ENCODE data around the gene RRP1.

The RRP1 gene

DNA sequence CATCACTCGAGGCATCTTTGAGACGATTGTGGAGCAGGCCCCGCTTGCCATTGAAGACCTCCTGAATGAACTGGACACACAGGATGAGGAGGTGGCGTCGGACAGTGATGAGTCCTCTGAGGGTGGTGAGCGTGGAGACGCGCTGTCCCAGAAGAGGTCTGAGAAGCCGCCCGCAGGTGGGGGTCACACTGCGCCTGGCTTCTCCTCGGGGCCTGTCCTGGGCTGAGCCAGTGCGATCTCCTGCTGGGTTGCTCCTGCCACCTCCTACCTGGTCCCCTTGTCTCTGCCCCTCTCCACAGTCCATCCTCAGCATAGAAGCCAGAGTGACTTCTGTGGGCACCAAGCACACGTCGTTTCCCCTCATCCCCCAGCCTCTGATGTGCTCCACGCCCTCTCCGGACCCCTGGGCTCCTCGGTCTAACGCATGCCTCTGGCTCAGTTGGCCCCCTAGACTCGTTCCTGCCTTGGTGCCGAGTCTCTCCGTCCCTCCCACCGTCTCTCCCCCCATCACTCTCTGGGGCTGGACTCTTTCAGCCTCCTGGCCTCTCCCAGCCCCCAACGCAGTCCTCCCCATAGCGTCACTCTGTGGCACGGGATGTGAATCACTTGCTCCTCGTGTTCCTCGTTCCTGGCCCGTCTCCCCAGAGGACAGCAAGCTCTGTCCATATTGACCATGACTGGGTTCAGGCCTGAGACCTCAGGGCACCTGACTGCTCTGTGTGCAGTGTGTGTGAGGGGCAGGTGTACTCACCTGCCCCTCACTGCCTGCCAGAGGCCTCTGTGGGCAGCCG is 8.7 kb downstream of the RRP1 start:
- no peaks in the 10 kb centered on the region for H3K9me3 Mint-ChIP-seq
- no peaks in the 10 kb centered on the region for H3K27me3 Mint-ChIP-seq
- H3K27ac Mint-ChIP-seq, result peak overlapping the region; percentile 48
- no peak for DNase-seq
- peaks cover 8% of the 10 kb centered on the region for H3K4me1 Mint-ChIP-seq (ENCODE audit: low read depth)
- H3K4me3 Mint-ChIP-seq, result no peak overlapping the region
- H3K36me3 Mint-ChIP-seq (ENCODE audit: low read depth), result peaks cover 99% of the 10 kb centered on the region

DNA sequence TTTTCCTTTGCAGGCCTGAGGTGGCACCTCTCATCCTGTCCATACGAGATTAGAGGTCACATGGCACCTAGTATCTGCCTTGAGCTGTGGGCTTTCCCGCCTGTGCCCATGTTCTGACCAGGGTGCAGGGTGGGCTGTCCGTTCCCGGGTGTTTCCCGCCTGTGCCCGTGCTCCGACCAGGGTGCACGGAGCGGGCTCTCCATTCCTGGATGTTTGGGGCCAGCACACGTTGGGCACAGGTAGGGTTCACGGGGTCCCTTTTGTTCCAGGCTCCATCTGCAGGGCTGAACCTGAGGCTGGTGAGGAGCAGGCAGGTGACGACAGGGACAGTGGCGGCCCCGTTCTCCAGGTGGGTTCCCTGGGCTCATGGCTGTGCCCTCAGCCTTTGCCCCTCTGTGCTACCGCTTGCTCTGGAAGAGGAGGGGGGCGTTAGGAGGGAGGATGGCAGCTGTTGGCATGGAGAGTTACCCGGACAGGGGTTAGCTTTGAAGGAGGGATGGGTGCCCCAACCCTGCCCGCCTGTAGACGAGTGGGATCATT is 10.0 kb downstream of the RRP1 start:
- no peak overlapping the region for H3K4me3 Mint-ChIP-seq
- no peak overlapping the region for H3K27ac Mint-ChIP-seq
- DNase-seq, result no peak
- H3K36me3 Mint-ChIP-seq (ENCODE audit: low read depth), result peaks cover 99% of the 10 kb centered on the region
- peaks cover 1% of the 10 kb centered on the region for H3K4me1 Mint-ChIP-seq (ENCODE audit: low read depth)
- no peaks in the 10 kb centered on the region for H3K9me3 Mint-ChIP-seq
- H3K27me3 Mint-ChIP-seq, result no peaks in the 10 kb centered on the region

- no peak for DNase-seq
- no peaks in the 10 kb centered on the region for H3K27me3 Mint-ChIP-seq
- H3K27ac Mint-ChIP-seq, result no peak overlapping the region
- H3K36me3 Mint-ChIP-seq (ENCODE audit: low read depth), result peaks cover 99% of the 10 kb centered on the region
- no peak overlapping the region for H3K4me3 Mint-ChIP-seq
- H3K9me3 Mint-ChIP-seq, result no peaks in the 10 kb centered on the region
- no peaks in the 10 kb centered on the region for H3K4me1 Mint-ChIP-seq (ENCODE audit: low read depth)
Observed at GRCh38 chr21:43800124-43800523, 10.7 kb downstream of the RRP1 start.

DNA sequence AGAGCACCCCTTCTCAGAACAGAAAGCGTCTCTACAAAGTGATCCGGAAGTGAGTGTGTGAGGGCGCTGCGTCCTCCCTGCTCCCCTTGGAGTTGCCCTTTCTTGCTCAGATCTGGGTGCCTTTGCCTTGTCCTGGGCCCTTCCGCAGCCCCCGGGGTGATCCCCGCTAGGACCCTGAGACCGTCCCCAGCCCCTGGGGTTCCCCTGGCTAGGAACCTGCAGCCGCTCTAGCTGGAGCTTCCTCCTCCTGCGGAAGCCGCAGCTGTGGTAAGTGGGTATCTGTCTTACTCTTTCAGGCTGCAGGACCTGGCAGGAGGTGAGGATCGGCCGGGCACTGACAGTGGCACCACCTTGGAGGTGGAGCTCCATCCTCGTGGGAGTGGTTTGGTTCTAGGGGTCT is 11.2 kb downstream of the RRP1 start:
- Mint-ChIP-seq H3K9me3 (no peaks in the 10 kb centered on the region), H3K36me3 (ENCODE audit: low read depth) (peaks cover 99% of the 10 kb centered on the region), H3K27me3 (no peaks in the 10 kb centered on the region), H3K27ac (no peak overlapping the region), H3K4me1 (ENCODE audit: low read depth) (no peaks in the 10 kb centered on the region), H3K4me3 (no peak overlapping the region)
- no peak for DNase-seq

GRCh38 chr21:43801006-43801783 is 11.8 kb downstream of the RRP1 start:
- Mint-ChIP-seq H3K36me3 (ENCODE audit: low read depth) (peaks cover 99% of the 10 kb centered on the region), H3K9me3 (no peaks in the 10 kb centered on the region), H3K27ac (peak overlapping the region; percentile 37), H3K27me3 (no peaks in the 10 kb centered on the region), H3K4me3 (no peak overlapping the region), H3K4me1 (ENCODE audit: low read depth) (no peaks in the 10 kb centered on the region)
- DNase-seq, result no peak

DNA sequence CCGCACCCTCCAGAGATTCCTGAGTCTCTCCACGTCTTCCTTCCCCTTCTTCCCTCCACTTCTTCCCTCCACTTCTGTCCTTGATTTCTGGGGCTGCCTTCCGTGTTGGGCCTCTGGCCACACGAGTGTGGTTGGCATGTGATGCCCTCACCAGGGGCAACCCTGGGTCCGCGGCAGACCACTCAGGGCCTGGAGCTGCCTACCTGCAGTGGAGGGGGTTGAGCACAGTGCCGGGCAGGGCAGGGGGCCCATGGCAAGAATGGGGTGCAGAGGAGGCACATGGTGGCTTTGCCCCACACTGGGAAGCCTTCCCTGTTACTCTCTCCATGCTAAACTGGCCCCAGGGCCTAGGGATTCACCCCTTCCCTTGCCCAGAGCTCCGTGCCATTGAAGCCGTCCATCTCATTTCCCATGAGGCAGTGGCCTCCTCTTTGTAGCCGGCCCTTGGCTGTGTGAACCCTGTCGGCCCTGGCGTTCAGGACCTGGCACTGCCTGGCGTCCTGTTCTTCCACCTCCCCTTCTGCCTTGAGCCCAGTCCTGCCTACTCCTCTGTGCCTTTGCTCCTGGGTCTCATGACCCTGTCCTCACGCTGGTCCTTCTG is 13.4 kb downstream of the RRP1 start:
- Mint-ChIP-seq H3K9me3 (no peaks in the 10 kb centered on the region), H3K4me3 (no peak overlapping the region), H3K4me1 (ENCODE audit: low read depth) (no peaks in the 10 kb centered on the region), H3K27ac (peak overlapping the region; percentile 59), H3K27me3 (no peaks in the 10 kb centered on the region), H3K36me3 (ENCODE audit: low read depth) (peaks cover 92% of the 10 kb centered on the region)
- no peak for DNase-seq

DNA sequence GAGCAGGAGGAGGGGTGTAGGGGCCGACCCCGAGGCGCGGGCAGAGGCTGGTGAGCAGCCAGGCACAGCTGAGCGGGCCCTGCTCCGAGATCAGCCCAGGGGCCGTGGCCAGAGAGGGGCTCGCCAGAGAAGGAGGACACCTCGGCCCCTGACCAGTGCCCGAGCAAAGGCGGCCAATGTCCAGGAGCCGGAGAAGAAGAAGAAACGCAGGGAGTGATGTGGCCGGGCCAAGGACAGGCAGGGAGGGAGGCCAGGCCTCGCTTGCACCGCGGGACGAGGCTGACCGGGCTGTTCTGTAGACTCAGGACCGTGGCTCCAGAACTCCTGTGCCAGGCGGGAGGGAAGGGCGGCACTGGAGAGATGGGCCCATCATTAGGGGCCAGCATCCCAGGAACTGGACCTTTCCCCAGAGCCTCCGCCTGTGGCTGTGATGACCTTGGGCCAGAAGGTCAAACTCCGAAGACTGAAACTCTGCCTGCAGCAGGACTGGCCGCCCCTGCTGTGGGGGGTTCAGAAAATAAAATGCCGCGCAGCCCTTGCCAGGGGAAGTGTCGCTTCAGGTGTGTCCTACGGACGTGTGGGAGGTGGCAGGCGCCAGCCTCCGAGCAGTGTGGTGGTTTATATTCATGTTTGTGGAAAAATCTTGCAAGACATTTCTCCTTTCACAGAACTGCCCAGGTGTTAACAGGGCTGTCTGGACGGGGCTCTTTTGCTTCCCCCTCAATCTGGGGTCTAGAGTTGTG is 14.4 kb downstream of the RRP1 start:
- H3K4me3 Mint-ChIP-seq, result no peak overlapping the region
- H3K27ac Mint-ChIP-seq, result peak overlapping the region; percentile 59
- H3K9me3 Mint-ChIP-seq, result no peaks in the 10 kb centered on the region
- DNase-seq, result no peak
- H3K36me3 Mint-ChIP-seq (ENCODE audit: low read depth), result peaks cover 85% of the 10 kb centered on the region
- H3K4me1 Mint-ChIP-seq (ENCODE audit: low read depth), result no peaks in the 10 kb centered on the region
- no peaks in the 10 kb centered on the region for H3K27me3 Mint-ChIP-seq

GRCh38 chr21:43805275-43805800 is 16.0 kb downstream of the RRP1 start:
- DNase-seq, result no peak
- peaks cover 79% of the 10 kb centered on the region for H3K36me3 Mint-ChIP-seq (ENCODE audit: low read depth)
- no peaks in the 10 kb centered on the region for H3K4me1 Mint-ChIP-seq (ENCODE audit: low read depth)
- no peaks in the 10 kb centered on the region for H3K27me3 Mint-ChIP-seq
- H3K27ac Mint-ChIP-seq, result peak overlapping the region; percentile 82
- no peak overlapping the region for H3K4me3 Mint-ChIP-seq
- H3K9me3 Mint-ChIP-seq, result no peaks in the 10 kb centered on the region

GRCh38 chr21:43806017-43806710 is 16.8 kb downstream of the RRP1 start:
- H3K4me1 Mint-ChIP-seq (ENCODE audit: low read depth), result peaks cover 5% of the 10 kb centered on the region
- no peaks in the 10 kb centered on the region for H3K9me3 Mint-ChIP-seq
- peak overlapping the region; percentile 82 for H3K27ac Mint-ChIP-seq
- no peaks in the 10 kb centered on the region for H3K27me3 Mint-ChIP-seq
- H3K36me3 Mint-ChIP-seq (ENCODE audit: low read depth), result peaks cover 71% of the 10 kb centered on the region
- no peak overlapping the region for H3K4me3 Mint-ChIP-seq
- no peak for DNase-seq

DNA sequence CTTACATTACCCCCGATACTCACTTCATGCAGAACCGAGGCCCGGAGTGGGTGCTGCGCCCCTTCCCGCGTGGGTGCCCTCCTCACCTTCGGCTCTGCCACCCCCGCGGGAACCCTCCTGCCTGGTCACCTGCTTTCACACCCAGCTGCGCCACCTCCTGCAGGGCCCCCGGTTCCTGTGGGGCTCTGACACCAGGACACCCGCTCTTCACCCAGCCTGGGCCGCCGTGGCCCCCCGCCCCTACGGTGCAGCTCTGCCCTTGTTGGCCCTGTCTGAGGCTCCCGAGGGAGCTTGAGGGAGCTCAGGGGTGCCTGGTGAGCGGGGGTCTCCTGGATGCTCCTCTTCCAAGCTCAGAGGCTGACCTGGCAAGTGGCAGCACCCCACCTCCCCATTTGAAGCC is 19.0 kb downstream of the RRP1 start:
- DNase-seq, result no peak
- peak overlapping the region; percentile 37 for H3K27ac Mint-ChIP-seq
- H3K27me3 Mint-ChIP-seq, result no peaks in the 10 kb centered on the region
- H3K36me3 Mint-ChIP-seq (ENCODE audit: low read depth), result peaks cover 49% of the 10 kb centered on the region
- H3K9me3 Mint-ChIP-seq, result no peaks in the 10 kb centered on the region
- peaks cover 5% of the 10 kb centered on the region for H3K4me1 Mint-ChIP-seq (ENCODE audit: low read depth)
- H3K4me3 Mint-ChIP-seq, result no peak overlapping the region

- no peak for DNase-seq
- Mint-ChIP-seq H3K4me3 (no peak overlapping the region), H3K9me3 (no peaks in the 10 kb centered on the region), H3K27me3 (no peaks in the 10 kb centered on the region), H3K27ac (no peak overlapping the region), H3K4me1 (ENCODE audit: low read depth) (peaks cover 5% of the 10 kb centered on the region), H3K36me3 (ENCODE audit: low read depth) (peaks cover 44% of the 10 kb centered on the region)
Observed at GRCh38 chr21:43808832-43809251, 19.5 kb downstream of the RRP1 start.

DNA sequence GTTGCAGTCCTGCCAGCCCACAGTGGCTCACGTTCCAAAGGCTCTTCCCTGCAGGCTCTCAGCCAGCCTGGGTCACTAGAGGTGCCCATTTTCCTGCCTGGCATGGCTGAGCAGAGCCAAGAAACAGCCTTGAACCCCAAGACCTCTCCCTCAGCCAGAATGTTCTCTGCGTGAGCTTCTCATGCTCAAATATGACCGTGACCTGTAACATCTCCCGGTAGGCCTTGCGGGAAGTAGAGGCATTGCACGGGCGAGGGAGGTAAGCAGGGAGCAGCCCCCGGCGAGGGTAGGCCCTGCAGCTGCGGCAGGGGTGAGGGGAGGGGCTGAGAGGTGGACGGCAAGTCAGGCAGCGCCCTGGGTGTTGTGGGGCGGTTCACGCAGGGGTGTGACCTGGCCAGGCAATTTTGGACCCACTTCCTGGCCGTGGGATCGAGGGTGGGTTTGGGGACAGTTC is 20.0 kb downstream of the RRP1 start:
- Mint-ChIP-seq H3K4me1 (ENCODE audit: low read depth) (peaks cover 5% of the 10 kb centered on the region), H3K4me3 (no peak overlapping the region), H3K27me3 (no peaks in the 10 kb centered on the region), H3K36me3 (ENCODE audit: low read depth) (peaks cover 39% of the 10 kb centered on the region), H3K27ac (peak overlapping the region; percentile 44), H3K9me3 (no peaks in the 10 kb centered on the region)
- DNase-seq, result no peak

GRCh38 chr21:43809853-43810504 is 20.6 kb downstream of the RRP1 start:
- Mint-ChIP-seq H3K4me3 (no peak overlapping the region), H3K36me3 (ENCODE audit: low read depth) (peaks cover 33% of the 10 kb centered on the region), H3K9me3 (no peaks in the 10 kb centered on the region), H3K27ac (no peak overlapping the region), H3K4me1 (ENCODE audit: low read depth) (peaks cover 8% of the 10 kb centered on the region), H3K27me3 (no peaks in the 10 kb centered on the region)
- DNase-seq, result no peak

All from activated T-cell treated with anti-CD3 and anti-CD28 coated beads, Interleukin-2, amount 50 U/mL, for 24 hours (primary cell).